Measurements from ENCODE around the gene MIDN. TPM values are rescaled to one million over a fixed set of nuclear protein-coding genes. Genes with fewer than 3 reads are reported as not detected.

Gene MIDN
- polyA plus RNA-seq, 1 donor from 2014 or later = 24.8 TPM

DNA sequence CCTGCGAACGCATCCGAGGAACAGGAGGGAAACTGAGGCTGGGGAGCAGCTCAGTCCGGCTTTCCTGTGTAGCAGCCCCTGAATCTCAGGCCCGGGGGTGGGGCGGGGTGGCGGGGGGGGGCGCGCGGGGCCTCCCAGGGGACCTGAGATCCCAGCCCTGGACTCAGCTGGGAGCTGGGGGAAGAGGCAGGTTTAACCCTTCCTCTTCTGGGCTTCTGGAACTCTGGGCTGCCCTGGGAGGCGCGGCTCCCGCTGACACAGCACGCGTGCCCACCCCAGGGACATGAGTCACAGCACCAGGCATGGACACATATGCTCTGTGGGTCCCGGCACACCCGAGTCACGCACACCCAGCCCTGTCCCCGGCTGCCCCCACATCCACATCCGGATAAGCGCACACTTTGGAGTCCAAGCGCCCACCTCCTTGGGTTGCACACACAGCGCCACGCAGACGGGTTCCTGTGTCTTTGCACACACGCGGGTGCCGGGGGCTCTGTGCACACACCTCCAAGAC, 17.3 kb downstream of the MIDN start:
- Histone ChIP-seq H3K9ac (ENCODE audit: low read length) (peak overlapping the region; percentile 90), H3K79me2 (replicated peaks; ENCODE audit: insufficient read depth, low read length) (peaks cover 25% of the 10 kb centered on the region), H3K9me3 (ENCODE audit: low read length) (no peaks in the 10 kb centered on the region), H3K4me2 (ENCODE audit: low read length) (peak overlapping the region; percentile 51), H3K27me3 (ENCODE audit: insufficient read depth, low read depth, low read length) (no peaks in the 10 kb centered on the region), H3F3A (ENCODE audit: insufficient read depth, low read length, poor library complexity, severe bottlenecking) (no peaks in the 10 kb centered on the region), H4K20me1 (ENCODE audit: insufficient read depth) (peaks cover 11% of the 10 kb centered on the region), H2AFZ (ENCODE audit: low read depth, low read length) (no peak overlapping the region), H3K27ac (ENCODE audit: low read length) (peak overlapping the region; percentile 68), H3K4me3 (ENCODE audit: low read length) (peak overlapping the region; percentile 71), H3K9me2 (ENCODE audit: insufficient read depth, low read length) (no peaks in the 10 kb centered on the region), H3K36me3 (ENCODE audit: insufficient read depth, low read length) (no peaks in the 10 kb centered on the region)
- TF ChIP-seq SMC3 (conservative IDR thresholded peaks at IDR 0.05; ENCODE audit: poor library complexity) (no peak), POLR2AphosphoS5 (IDR thresholded peaks at IDR 0.05) (no peak), RAD21 (conservative IDR thresholded peaks at IDR 0.05) (no peak), TAF1 (IDR thresholded peaks at IDR 0.05; ENCODE audit: low read depth) (no peak), EZH2 (IDR thresholded peaks at IDR 0.05; ENCODE audit: borderline replicate concordance, insufficient read depth, low read length, poor library complexity, severe bottlenecking) (no peak), MXI1 (conservative IDR thresholded peaks at IDR 0.05; ENCODE audit: poor library complexity, severe bottlenecking) (no peak)
- TF ChIP-seq, protein P1, sequence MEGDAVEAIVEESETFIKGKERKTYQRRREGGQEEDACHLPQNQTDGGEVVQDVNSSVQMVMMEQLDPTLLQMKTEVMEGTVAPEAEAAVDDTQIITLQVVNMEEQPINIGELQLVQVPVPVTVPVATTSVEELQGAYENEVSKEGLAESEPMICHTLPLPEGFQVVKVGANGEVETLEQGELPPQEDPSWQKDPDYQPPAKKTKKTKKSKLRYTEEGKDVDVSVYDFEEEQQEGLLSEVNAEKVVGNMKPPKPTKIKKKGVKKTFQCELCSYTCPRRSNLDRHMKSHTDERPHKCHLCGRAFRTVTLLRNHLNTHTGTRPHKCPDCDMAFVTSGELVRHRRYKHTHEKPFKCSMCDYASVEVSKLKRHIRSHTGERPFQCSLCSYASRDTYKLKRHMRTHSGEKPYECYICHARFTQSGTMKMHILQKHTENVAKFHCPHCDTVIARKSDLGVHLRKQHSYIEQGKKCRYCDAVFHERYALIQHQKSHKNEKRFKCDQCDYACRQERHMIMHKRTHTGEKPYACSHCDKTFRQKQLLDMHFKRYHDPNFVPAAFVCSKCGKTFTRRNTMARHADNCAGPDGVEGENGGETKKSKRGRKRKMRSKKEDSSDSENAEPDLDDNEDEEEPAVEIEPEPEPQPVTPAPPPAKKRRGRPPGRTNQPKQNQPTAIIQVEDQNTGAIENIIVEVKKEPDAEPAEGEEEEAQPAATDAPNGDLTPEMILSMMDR (IDR thresholded peaks at IDR 0.05; ENCODE audit: poor library complexity, severe bottlenecking) = no peak

DNA sequence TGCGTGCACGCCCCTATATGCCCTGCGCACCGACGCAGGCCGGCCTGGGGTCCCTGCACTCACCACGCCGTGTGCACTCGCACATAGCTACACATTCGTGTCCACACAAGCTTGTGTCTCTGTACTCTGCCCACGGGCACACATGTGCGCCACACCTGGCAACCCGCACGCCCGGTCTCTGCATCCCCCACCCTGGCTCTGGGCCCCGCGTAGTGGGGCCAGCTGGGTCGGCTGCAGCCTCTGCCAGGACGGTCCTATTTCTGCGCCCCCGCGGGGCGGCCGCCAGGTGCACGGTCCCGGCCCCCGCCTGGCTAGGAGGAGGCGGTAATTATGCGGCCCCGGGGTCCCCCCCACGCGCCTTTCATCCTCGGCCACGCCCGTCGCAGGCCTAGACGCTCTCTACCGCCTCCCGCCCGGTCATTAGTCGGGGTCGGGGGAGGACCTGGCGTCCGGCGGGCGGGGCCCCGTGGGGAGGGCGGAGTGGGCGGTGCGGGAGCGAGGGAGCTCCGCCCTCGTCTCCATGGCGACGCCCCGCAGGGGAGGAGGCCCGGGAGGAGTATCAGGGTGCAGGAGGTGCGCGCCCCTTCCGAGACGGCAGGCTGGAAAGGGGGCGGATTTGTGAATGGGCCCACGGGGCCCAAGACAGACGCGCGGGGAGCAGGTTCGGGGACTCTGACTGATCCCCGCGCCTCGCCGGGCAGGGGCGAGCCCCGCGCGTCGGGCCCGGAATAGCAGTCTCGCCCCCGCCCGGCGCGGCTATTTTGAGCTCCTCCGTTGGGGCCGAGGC, 17.9 kb downstream of the MIDN start:
- Histone ChIP-seq H4K20me1 (ENCODE audit: insufficient read depth) (peaks cover 17% of the 10 kb centered on the region), H3K36me3 (ENCODE audit: insufficient read depth, low read length) (no peaks in the 10 kb centered on the region), H3K4me3 (ENCODE audit: low read length) (peak overlapping the region; percentile 71), H3F3A (ENCODE audit: insufficient read depth, low read length, poor library complexity, severe bottlenecking) (no peaks in the 10 kb centered on the region), H3K9me2 (ENCODE audit: insufficient read depth, low read length) (no peaks in the 10 kb centered on the region), H2AFZ (ENCODE audit: low read depth, low read length) (no peak overlapping the region), H3K79me2 (replicated peaks; ENCODE audit: insufficient read depth, low read length) (peaks cover 29% of the 10 kb centered on the region), H3K4me2 (ENCODE audit: low read length) (peak overlapping the region; percentile 51), H3K9ac (ENCODE audit: low read length) (peak overlapping the region; percentile 90), H3K27ac (ENCODE audit: low read length) (peak overlapping the region; percentile 68), H3K27me3 (ENCODE audit: insufficient read depth, low read depth, low read length) (no peaks in the 10 kb centered on the region), H3K9me3 (ENCODE audit: low read length) (no peaks in the 10 kb centered on the region)
- TF ChIP-seq TAF1 (IDR thresholded peaks at IDR 0.05; ENCODE audit: low read depth) (no peak), EP300 (conservative IDR thresholded peaks at IDR 0.05; ENCODE audit: poor library complexity, severe bottlenecking) (no peak), RAD21 (conservative IDR thresholded peaks at IDR 0.05) (no peak), POLR2AphosphoS5 (IDR thresholded peaks at IDR 0.05) (peak; percentile 5), EZH2 (IDR thresholded peaks at IDR 0.05; ENCODE audit: borderline replicate concordance, insufficient read depth, low read length, poor library complexity, severe bottlenecking) (no peak), MXI1 (conservative IDR thresholded peaks at IDR 0.05; ENCODE audit: poor library complexity, severe bottlenecking) (no peak)
- TF ChIP-seq, protein P1 (IDR thresholded peaks at IDR 0.05; ENCODE audit: poor library complexity, severe bottlenecking) = no peak
